GM19025 (cell line): ENCODE measurements around the gene CYFIP1.

Source experiments
- ATAC-seq: cut with Tn5 transposase; IDR thresholded peaks from one replicate; pipeline ENCODE4 v1.9.1; 2021; ENCODE audit warnings: mild to moderate bottlenecking, low read depth, moderate library complexity; ENCODE audit not compliant: unreplicated experiment

CYFIP1 gene

GRCh38 chr15:22969489-22969888, 10.7 kb downstream of the CYFIP1 start:
- ATAC-seq = no peak

- ATAC-seq = no peak
Measured at GRCh38 chr15:22968366-22968765, 11.8 kb downstream of the CYFIP1 start.

- no peak for ATAC-seq
Measured at GRCh38 chr15:22967084-22967770, 12.9 kb downstream of the CYFIP1 start.

- ATAC-seq = no peak
Measured at GRCh38 chr15:22966321-22967083, 13.7 kb downstream of the CYFIP1 start.

GRCh38 chr15:22963641-22964040, 16.5 kb downstream of the CYFIP1 start:
- no peak for ATAC-seq

- no peak for ATAC-seq
Measured at GRCh38 chr15:22962611-22963010, 17.6 kb downstream of the CYFIP1 start.

GRCh38 chr15:22961762-22962161, 18.4 kb downstream of the CYFIP1 start:
- no peak for ATAC-seq

GRCh38 chr15:22960556-22960955, 19.6 kb downstream of the CYFIP1 start:
- ATAC-seq = no peak

- no peak for ATAC-seq
Measured at GRCh38 chr15:22960126-22960525, 20.0 kb downstream of the CYFIP1 start.

GRCh38 chr15:22959321-22960101, 20.7 kb downstream of the CYFIP1 start:
- ATAC-seq = no peak

GRCh38 chr15:22958487-22959280, 21.5 kb downstream of the CYFIP1 start:
- ATAC-seq = no peak

- ATAC-seq = no peak
Measured at GRCh38 chr15:22956978-22957260, 23.2 kb downstream of the CYFIP1 start.

GRCh38 chr15:22956257-22956977, 23.8 kb downstream of the CYFIP1 start:
- ATAC-seq = no peak

- ATAC-seq = no peak
Measured at GRCh38 chr15:22955544-22956119, 24.5 kb downstream of the CYFIP1 start.

- no peak for ATAC-seq
Measured at GRCh38 chr15:22954798-22955543, 25.2 kb downstream of the CYFIP1 start.

- no peak for ATAC-seq
Measured at GRCh38 chr15:22954326-22954725, 25.8 kb downstream of the CYFIP1 start.

- no peak for ATAC-seq
Measured at GRCh38 chr15:22952796-22953579, 27.2 kb downstream of the CYFIP1 start.
